A549 (cell line): ENCODE results near the gene STARD6. TPM values are rescaled to one million over a fixed set of nuclear protein-coding genes. Genes with fewer than 3 reads are reported as not detected.
A peak's percentile ranks its signal among the peaks of the same experiment; 100 is the strongest.

Experiments used
- ATAC-seq, 2 experiments: fragments of 200-7000 bp in 1 of 2; fragments of >200 bp in 1 of 2; cut with Nextera tagmentation in 1 of 2; cut with Tn5 transposase in 1 of 2; 3 replicates each; pipeline versions ENCODE4 v1.8.0 to v1.9.1; 2018 to 2020; ENCODE audit warnings: mild to moderate bottlenecking in 1 of 2, moderate library complexity in 1 of 2
- CTCF ChIA-PET: fragments of 300-600 bp; sonication (Branson Sonifier 250); formaldehyde crosslinking; extraction: SDS; loops from one replicate; lab custom pipeline; 2021; ENCODE audit warnings: antibody characterized with exemption, inconsistent platforms; lab: Yijun Ruan, JAX
- POLR2A ChIA-PET: fragments of 350-600 bp; formaldehyde crosslinking; extraction: SDS; loops from one replicate; lab custom pipeline; 2021; ENCODE audit warnings: antibody characterized with exemption, inconsistent platforms; lab: Yijun Ruan, JAX
- DNase-seq, 2 experiments: peaks; one replicate each; pipeline versions ENCODE4 v3.0.0 to v3.0.0-alpha.2; 2011 to 2016; ENCODE audit warnings: low read depth in 1 of 2, low spot score in 1 of 2
- FAIRE-seq: peaks from 2 replicates; lab custom pipeline; 2011; peaks lifted over from hg19 to GRCh38; lab: Jason Lieb, UNC
- H3K27ac ChIP-seq, 2 experiments: fragments of >200 bp; sonication (Bioruptor Twin); formaldehyde crosslinking; 3 replicates each; pipeline ENCODE4 v1.5.1; 2016 to 2017
- H3K4me1 ChIP-seq: fragments of >200 bp; sonication (Bioruptor Twin); formaldehyde crosslinking; 3 replicates; pipeline ENCODE4 v1.6.1; 2016
- H3K4me2 ChIP-seq: fragments of >200 bp; sonication (Bioruptor Twin); formaldehyde crosslinking; 3 replicates; pipeline ENCODE4 v1.6.1; 2016
- H3K4me3 ChIP-seq: fragments of >200 bp; sonication (Bioruptor Twin); formaldehyde crosslinking; 3 replicates; pipeline ENCODE4 v1.5.1; 2016
- H3K9me3 ChIP-seq: fragments of >200 bp; sonication (Bioruptor Twin); formaldehyde crosslinking; 3 replicates; pipeline ENCODE4 v1.6.1; 2016
- BHLHE40 ChIP-seq: IDR thresholded peaks from 2 replicates; pipeline ENCODE4 v1.6.1; 2012; ENCODE audit warnings: low read depth, low read length, inconsistent platforms
- CBX2 ChIP-seq: fragments of 200-600 bp; sonication (generic); IDR thresholded peaks from 2 replicates; pipeline ENCODE4 v1.6.1; 2016; ENCODE audit warnings: low read depth, mild to moderate bottlenecking, borderline replicate concordance
- CBX8 ChIP-seq: fragments of 200-600 bp; sonication (generic); IDR thresholded peaks from 2 replicates; pipeline ENCODE4 v1.6.1; 2016
- CHD4 ChIP-seq: fragments of 200-600 bp; sonication (generic); IDR thresholded peaks from 2 replicates; pipeline ENCODE4 v1.6.1; 2016; ENCODE audit warnings: antibody characterized with exemption, mild to moderate bottlenecking, borderline replicate concordance
- EHF ChIP-seq: fragments of 250-450 bp; sonication (Bioruptor Pico); IDR thresholded peaks from 2 replicates; pipeline ENCODE4 v1.5.0; 2020; ENCODE audit warnings: mild to moderate bottlenecking
- EHMT2 ChIP-seq: fragments of 200-600 bp; sonication (generic); IDR thresholded peaks from 2 replicates; pipeline ENCODE4 v1.6.1; 2016; ENCODE audit warnings: antibody characterized with exemption, low read depth, mild to moderate bottlenecking, moderate library complexity
- EP300 ChIP-seq, 2 experiments: fragments of >200 bp; sonication (Bioruptor Twin); formaldehyde crosslinking; IDR thresholded peaks; 2 replicates in 1 of 2; 3 replicates in 1 of 2; pipeline ENCODE4 v1.6.1; 2016 to 2017
- ESRRA ChIP-seq: fragments of 150-350 bp; IDR thresholded peaks from 2 replicates; pipeline ENCODE4 v1.6.1; 2014; ENCODE audit warnings: mild to moderate bottlenecking, low read length, borderline replicate concordance
- FOSB ChIP-seq: fragments of 250-450 bp; sonication (Bioruptor Pico); IDR thresholded peaks from 2 replicates; pipeline ENCODE4 v1.5.0; 2020; ENCODE audit warnings: mild to moderate bottlenecking, moderate library complexity
- GATA3 ChIP-seq: IDR thresholded peaks from 2 replicates; pipeline ENCODE4 v1.6.1; 2012; ENCODE audit warnings: borderline replicate concordance
- HDAC2 ChIP-seq: fragments of 200-600 bp; sonication (generic); IDR thresholded peaks from 2 replicates; pipeline ENCODE4 v1.6.1; 2016
- HOXB5 ChIP-seq: fragments of 250-450 bp; sonication (Bioruptor Pico); IDR thresholded peaks from 2 replicates; pipeline ENCODE4 v1.5.0; 2020; ENCODE audit warnings: mild to moderate bottlenecking, moderate library complexity
- JUN ChIP-seq, 2 experiments: fragments of >200 bp; sonication (Bioruptor Twin); formaldehyde crosslinking; IDR thresholded peaks; 2 replicates in 1 of 2; 3 replicates in 1 of 2; pipeline ENCODE4 v1.6.1; 2016 to 2017
- KDM1A ChIP-seq: fragments of 200-600 bp; sonication (generic); IDR thresholded peaks from 2 replicates; pipeline ENCODE4 v1.6.1; 2016; ENCODE audit warnings: low read depth, mild to moderate bottlenecking
- KDM5A ChIP-seq: fragments of 200-600 bp; sonication (generic); IDR thresholded peaks from 2 replicates; pipeline ENCODE4 v1.6.1; 2016; ENCODE audit warnings: antibody characterized with exemption, mild to moderate bottlenecking
- MAFK ChIP-seq: fragments of 450-650 bp; IDR thresholded peaks from 2 replicates; pipeline ENCODE4 v1.6.1; 2014; ENCODE audit not compliant: partially characterized antibody
- NPAS2 ChIP-seq: fragments of 250-450 bp; sonication (Bioruptor Pico); IDR thresholded peaks from 2 replicates; pipeline ENCODE4 v1.8.0; 2022; ENCODE audit warnings: mild to moderate bottlenecking, moderate library complexity, borderline replicate concordance
- NR3C1 ChIP-seq: fragments of >200 bp; sonication (Bioruptor Twin); formaldehyde crosslinking; IDR thresholded peaks from 3 replicates; pipeline ENCODE4 v1.6.1; 2017
- POLR2AphosphoS2 ChIP-seq: conservative IDR thresholded peaks from 2 replicates; pipeline ENCODE4 v1.6.1; 2012; ENCODE audit warnings: low read length, improper control_type of control experiment, inconsistent platforms
- RCOR1 ChIP-seq: fragments of 150-350 bp; IDR thresholded peaks from 2 replicates; pipeline ENCODE4 v1.6.1; 2014; ENCODE audit warnings: antibody characterized with exemption, low read length, low read depth
- TP53 ChIP-seq: fragments of 250-450 bp; sonication (Bioruptor Pico); IDR thresholded peaks from 2 replicates; pipeline ENCODE4 v1.5.0; 2021; ENCODE audit warnings: mild to moderate bottlenecking, moderate library complexity
- ZC3H11A ChIP-seq: fragments of 450-650 bp; IDR thresholded peaks from 2 replicates; pipeline ENCODE4 v1.6.1; 2014; ENCODE audit warnings: antibody characterized with exemption, mild to moderate bottlenecking
- ZNF302 ChIP-seq: fragments of 250-450 bp; sonication (Bioruptor Pico); IDR thresholded peaks from 2 replicates; pipeline ENCODE4 v1.9.0; 2021; ENCODE audit warnings: inconsistent platforms, mild to moderate bottlenecking, moderate library complexity
- ZSCAN20 ChIP-seq: fragments of 250-450 bp; sonication (Bioruptor Pico); IDR thresholded peaks from 2 replicates; pipeline ENCODE4 v1.8.0; 2022; ENCODE audit warnings: mild to moderate bottlenecking, moderate library complexity
- WGBS: methylation state at CpG from one replicate; pipeline ENCODE4 v1.1.6; 2017; ENCODE audit errors: missing lambda C conversion rate; 5-methylcytosine and 5-hydroxymethylcytosine counted together
- polyA plus RNA-seq, 4 experiments: library from polyadenylated mRNA; depleted of rRNA in 3 of 4; stranded (reverse); fragments of >200 nt; fragmentation: RNase III in 1 of 4; extraction: RNeasy Plus Mini Kit Qiagen cat#74134 plus additional on column Dnase treatment in 1 of 4; gene quantifications; 2 replicates in 3 of 4; 3 replicates in 1 of 4; pipeline ENCODE4 v1.2.3, GENCODE V29; 2011 to 2017
- TF ChIP-seq, protein P1 (sequence below): fragments of 250-450 bp; sonication (Bioruptor Pico); IDR thresholded peaks from 2 replicates; pipeline ENCODE4 v1.5.0; 2021; ENCODE audit warnings: mild to moderate bottlenecking, moderate library complexity, borderline replicate concordance
- TF ChIP-seq, protein P2 (sequence below): IDR thresholded peaks from 2 replicates; pipeline ENCODE4 v1.6.1; 2012
- TF ChIP-seq, protein P3 (sequence below): fragments of 250-450 bp; sonication (Bioruptor Pico); IDR thresholded peaks from 2 replicates; pipeline ENCODE4 v1.5.0; 2020; ENCODE audit warnings: low read depth, mild to moderate bottlenecking, moderate library complexity
- TF ChIP-seq, protein P4 (sequence below): fragments of >200 bp; sonication (Bioruptor Twin); formaldehyde crosslinking; IDR thresholded peaks from 2 replicates; pipeline ENCODE4 v1.6.1; 2016
- TF ChIP-seq, protein P5 (sequence below): IDR thresholded peaks from 2 replicates; pipeline ENCODE4 v1.6.1; 2012; ENCODE audit warnings: low read depth, borderline replicate concordance
- TF ChIP-seq, protein P6 (sequence below): fragments of 150-350 bp; IDR thresholded peaks from 2 replicates; pipeline ENCODE4 v1.6.1; 2014; ENCODE audit warnings: low read depth, mild to moderate bottlenecking, low read length

Gene STARD6
- polyA plus RNA-seq, 2 of the 4 experiments (the other 2 are of a cell fraction): not detected

DNA sequence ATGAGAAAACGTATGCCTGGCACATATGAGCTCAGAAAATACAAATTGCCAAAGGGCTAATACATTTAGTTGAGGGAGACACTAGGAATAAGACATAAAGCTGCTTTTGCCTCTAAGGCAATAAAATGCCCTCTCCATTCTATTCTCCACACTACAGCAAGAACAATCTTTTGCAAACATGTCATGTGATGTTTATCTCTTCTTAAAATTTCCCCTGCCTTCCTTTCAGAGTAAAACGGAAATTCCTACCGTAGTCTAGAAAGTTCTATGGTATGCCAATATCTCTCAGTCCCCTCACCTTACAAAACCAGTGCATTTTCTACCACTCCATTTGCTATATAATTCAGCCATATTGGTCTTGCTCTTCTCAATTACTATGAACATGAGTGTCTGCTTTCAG lies 33.2 kb upstream of the STARD6 start:
- H3K4me2 ChIP-seq: no peak overlapping the region
- ChIA-PET POLR2A (no interaction called here), CTCF (interaction anchor here (0.8 to 1.6 kb wide), 2 partner anchors 33 to 280 kb away, joined by 3 to 4 read pairs; partner anchors contain the start of genes C18orf54 and STARD6)
- TF ChIP-seq RCOR1 (no peak), GATA3 (no peak), CBX2 (no peak), MAFK (no peak), CBX8 (no peak), KDM1A (no peak), ESRRA (no peak), TP53 (no peak), JUN (IDR thresholded peaks at IDR 0.05) (no peak), FOSB (no peak), HDAC2 (no peak), CHD4 (no peak), ZSCAN20 (CRISPR knock-in tag) (no peak), EHMT2 (no peak), KDM5A (no peak)
- TF ChIP-seq, protein P1, sequence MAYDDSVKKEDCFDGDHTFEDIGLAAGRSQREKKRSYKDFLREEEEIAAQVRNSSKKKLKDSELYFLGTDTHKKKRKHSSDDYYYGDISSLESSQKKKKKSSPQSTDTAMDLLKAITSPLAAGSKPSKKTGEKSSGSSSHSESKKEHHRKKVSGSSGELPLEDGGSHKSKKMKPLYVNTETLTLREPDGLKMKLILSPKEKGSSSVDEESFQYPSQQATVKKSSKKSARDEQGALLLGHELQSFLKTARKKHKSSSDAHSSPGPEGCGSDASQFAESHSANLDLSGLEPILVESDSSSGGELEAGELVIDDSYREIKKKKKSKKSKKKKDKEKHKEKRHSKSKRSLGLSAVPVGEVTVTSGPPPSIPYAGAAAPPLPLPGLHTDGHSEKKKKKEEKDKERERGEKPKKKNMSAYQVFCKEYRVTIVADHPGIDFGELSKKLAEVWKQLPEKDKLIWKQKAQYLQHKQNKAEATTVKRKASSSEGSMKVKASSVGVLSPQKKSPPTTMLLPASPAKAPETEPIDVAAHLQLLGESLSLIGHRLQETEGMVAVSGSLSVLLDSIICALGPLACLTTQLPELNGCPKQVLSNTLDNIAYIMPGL: no peak
- TF ChIP-seq, protein P2, sequence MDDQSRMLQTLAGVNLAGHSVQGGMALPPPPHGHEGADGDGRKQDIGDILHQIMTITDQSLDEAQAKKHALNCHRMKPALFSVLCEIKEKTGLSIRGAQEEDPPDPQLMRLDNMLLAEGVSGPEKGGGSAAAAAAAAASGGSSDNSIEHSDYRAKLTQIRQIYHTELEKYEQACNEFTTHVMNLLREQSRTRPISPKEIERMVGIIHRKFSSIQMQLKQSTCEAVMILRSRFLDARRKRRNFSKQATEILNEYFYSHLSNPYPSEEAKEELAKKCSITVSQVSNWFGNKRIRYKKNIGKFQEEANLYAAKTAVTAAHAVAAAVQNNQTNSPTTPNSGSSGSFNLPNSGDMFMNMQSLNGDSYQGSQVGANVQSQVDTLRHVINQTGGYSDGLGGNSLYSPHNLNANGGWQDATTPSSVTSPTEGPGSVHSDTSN: no peak
- TF ChIP-seq, protein P3, sequence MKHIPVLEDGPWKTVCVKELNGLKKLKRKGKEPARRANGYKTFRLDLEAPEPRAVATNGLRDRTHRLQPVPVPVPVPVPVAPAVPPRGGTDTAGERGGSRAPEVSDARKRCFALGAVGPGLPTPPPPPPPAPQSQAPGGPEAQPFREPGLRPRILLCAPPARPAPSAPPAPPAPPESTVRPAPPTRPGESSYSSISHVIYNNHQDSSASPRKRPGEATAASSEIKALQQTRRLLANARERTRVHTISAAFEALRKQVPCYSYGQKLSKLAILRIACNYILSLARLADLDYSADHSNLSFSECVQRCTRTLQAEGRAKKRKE (CRISPR knock-in tag): no peak
- ATAC-seq: no peak
- H3K4me3 ChIP-seq: no peak overlapping the region
- FAIRE-seq: no peak
- no peak for DNase-seq
- 77% methylated on average over 3 of the region's 3 CpGs for WGBS
- no peak overlapping the region for H3K27ac ChIP-seq
- peaks cover 13% of the 10 kb centered on the region; the same call in 2 of the 3 replicates for H3K4me1 ChIP-seq
- no peaks in the 10 kb centered on the region for H3K9me3 ChIP-seq

DNA sequence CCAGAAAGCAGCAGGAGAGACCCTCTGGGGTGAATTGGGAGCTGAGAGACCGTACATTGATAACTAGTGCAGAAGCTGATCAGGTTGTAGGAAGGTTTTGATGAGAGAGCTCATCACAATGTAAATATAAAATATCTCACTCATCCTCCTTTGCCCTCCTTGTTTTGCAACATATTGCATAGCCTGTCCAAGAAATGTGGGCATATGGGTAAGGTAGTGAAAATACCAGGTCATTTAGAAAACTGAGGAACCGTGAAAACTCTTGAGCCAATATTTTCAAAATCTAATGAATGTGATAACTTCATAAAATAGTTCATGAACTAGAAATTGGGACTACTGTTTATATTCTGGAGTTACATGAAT lies 31.5 kb upstream of the STARD6 start:
- no peaks in the 10 kb centered on the region for H3K9me3 ChIP-seq
- DNase-seq (no peak), ATAC-seq (peak in 1 of 2 experiments; percentile 36; a peak in 2 of 6 replicates), FAIRE-seq (no peak)
- WGBS: 37% methylated on average over 2 of the region's 2 CpGs
- H3K4me2 ChIP-seq: peak overlapping the region; percentile 58
- ChIA-PET CTCF (interaction anchor here (1.1 to 1.2 kb wide), 2 partner anchors 32 to 282 kb away, joined by 3 read pairs; no protein-coding TSS in a partner anchor), POLR2A (no interaction called here)
- H3K4me1 ChIP-seq: peaks cover 13% of the 10 kb centered on the region; the same call in 2 of the 3 replicates
- peak overlapping the region in 1 of 2 experiments; percentile 67; a peak in 4 of 6 replicates for H3K27ac ChIP-seq
- H3K4me3 ChIP-seq: no peak overlapping the region
- TF ChIP-seq POLR2AphosphoS2: no peak
- no peak for TF ChIP-seq HOXB5 (CRISPR knock-in tag)
- TF ChIP-seq NPAS2 (CRISPR knock-in tag): no peak
- no peak for TF ChIP-seq MAFK
- no peak for TF ChIP-seq ZC3H11A
- no peak for TF ChIP-seq EHMT2
- no peak for TF ChIP-seq CBX8
- TF ChIP-seq ZNF302 (CRISPR knock-in tag): no peak
- TF ChIP-seq EP300 (IDR thresholded peaks at IDR 0.05): no peak
- no peak for TF ChIP-seq FOSB
- TF ChIP-seq, protein P4, sequence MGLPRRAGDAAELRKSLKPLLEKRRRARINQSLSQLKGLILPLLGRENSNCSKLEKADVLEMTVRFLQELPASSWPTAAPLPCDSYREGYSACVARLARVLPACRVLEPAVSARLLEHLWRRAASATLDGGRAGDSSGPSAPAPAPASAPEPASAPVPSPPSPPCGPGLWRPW: no peak
- no peak for TF ChIP-seq NR3C1
- no peak for TF ChIP-seq EHF
- TF ChIP-seq, protein P5, sequence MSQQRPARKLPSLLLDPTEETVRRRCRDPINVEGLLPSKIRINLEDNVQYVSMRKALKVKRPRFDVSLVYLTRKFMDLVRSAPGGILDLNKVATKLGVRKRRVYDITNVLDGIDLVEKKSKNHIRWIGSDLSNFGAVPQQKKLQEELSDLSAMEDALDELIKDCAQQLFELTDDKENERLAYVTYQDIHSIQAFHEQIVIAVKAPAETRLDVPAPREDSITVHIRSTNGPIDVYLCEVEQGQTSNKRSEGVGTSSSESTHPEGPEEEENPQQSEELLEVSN: no peak
- no peak for TF ChIP-seq BHLHE40
- no peak for TF ChIP-seq CBX2
- TF ChIP-seq, protein P6, sequence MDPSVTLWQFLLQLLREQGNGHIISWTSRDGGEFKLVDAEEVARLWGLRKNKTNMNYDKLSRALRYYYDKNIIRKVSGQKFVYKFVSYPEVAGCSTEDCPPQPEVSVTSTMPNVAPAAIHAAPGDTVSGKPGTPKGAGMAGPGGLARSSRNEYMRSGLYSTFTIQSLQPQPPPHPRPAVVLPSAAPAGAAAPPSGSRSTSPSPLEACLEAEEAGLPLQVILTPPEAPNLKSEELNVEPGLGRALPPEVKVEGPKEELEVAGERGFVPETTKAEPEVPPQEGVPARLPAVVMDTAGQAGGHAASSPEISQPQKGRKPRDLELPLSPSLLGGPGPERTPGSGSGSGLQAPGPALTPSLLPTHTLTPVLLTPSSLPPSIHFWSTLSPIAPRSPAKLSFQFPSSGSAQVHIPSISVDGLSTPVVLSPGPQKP: no peak
